Measurements from ENCODE around the gene RTN3. TPM values are rescaled to one million over a fixed set of nuclear protein-coding genes. Genes with fewer than 3 reads are reported as not detected.
"Not testable (repeated sequence)": the region's sequence is repeated elsewhere in the genome, so short reads cannot be mapped to it uniquely, and the experiment has no call there.

RTN3 gene, protein sequence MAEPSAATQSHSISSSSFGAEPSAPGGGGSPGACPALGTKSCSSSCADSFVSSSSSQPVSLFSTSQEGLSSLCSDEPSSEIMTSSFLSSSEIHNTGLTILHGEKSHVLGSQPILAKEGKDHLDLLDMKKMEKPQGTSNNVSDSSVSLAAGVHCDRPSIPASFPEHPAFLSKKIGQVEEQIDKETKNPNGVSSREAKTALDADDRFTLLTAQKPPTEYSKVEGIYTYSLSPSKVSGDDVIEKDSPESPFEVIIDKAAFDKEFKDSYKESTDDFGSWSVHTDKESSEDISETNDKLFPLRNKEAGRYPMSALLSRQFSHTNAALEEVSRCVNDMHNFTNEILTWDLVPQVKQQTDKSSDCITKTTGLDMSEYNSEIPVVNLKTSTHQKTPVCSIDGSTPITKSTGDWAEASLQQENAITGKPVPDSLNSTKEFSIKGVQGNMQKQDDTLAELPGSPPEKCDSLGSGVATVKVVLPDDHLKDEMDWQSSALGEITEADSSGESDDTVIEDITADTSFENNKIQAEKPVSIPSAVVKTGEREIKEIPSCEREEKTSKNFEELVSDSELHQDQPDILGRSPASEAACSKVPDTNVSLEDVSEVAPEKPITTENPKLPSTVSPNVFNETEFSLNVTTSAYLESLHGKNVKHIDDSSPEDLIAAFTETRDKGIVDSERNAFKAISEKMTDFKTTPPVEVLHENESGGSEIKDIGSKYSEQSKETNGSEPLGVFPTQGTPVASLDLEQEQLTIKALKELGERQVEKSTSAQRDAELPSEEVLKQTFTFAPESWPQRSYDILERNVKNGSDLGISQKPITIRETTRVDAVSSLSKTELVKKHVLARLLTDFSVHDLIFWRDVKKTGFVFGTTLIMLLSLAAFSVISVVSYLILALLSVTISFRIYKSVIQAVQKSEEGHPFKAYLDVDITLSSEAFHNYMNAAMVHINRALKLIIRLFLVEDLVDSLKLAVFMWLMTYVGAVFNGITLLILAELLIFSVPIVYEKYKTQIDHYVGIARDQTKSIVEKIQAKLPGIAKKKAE
- total RNA-seq, result 34.1 and 47.5 TPM in 2 replicates

DNA sequence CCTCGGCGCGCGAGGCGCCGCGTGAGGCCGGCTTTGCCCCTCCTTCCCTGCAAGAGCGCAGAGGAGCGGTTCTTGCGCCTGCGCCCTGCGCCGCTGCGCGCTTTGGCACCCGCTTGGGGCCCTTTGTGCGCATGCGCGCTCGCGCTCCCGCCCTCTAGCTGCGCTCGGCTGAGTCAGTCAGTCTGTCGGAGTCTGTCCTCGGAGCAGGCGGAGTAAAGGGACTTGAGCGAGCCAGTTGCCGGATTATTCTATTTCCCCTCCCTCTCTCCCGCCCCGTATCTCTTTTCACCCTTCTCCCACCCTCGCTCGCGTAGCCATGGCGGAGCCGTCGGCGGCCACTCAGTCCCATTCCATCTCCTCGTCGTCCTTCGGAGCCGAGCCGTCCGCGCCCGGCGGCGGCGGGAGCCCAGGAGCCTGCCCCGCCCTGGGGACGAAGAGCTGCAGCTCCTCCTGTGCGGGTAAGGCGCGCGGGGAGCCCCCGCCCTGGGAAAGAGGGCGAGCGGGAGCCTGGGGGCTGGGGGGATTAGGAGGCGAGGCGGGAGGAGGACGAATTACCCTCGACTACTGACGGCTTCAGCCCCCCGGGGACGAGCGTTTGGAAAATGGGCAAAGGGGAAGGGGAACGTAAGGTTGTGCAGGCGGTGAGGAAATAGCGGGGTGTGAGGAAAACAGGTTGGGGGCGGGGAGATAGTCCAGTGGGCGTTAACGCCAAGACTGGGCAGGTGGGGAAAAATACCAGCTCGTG, at the start of gene RTN3:
RTN3 (plus strand) TSS at position 180 of the 745 bp plus-strand sequence; CDS start at position 317, 137 bp downstream.
- DNase-seq (ENCODE audit: low read depth in 2 of 2), result peak; percentile 95 to 98

DNA sequence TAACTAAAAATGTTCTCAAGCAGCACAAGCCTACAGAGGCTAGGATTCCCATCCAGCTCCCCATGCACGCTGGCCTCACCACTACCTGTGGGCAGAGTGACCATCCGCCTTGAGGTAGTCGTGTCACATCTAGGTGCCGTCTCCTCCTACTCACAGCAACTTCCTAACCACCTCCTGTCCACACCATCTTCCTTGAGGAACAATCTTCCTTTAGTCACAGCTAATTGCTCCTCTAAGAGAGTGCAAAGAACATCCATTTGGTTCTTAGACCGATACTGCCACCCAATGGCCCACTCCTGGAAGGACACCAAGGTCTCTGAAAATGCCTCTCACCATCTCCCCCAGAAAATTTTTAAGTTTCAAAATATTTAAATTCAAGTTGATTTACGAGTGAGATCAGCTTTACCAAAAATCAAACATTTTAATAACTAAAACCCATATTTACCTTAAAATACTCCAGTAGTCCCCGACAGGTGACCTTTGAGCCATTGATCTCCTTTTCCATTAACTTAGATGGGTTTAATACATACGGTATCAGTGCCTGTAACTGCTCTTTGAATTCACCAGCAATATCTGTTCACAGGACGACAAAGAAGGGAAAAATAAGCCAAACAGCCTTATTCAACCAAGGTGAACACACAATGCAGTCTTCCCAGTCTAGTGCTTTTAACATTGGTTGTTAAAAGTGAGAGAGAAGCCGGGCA, 45.4 kb upstream of the RTN3 start:
- peak; percentile 23 to 64 for DNase-seq (ENCODE audit: low read depth in 2 of 2)

DNA sequence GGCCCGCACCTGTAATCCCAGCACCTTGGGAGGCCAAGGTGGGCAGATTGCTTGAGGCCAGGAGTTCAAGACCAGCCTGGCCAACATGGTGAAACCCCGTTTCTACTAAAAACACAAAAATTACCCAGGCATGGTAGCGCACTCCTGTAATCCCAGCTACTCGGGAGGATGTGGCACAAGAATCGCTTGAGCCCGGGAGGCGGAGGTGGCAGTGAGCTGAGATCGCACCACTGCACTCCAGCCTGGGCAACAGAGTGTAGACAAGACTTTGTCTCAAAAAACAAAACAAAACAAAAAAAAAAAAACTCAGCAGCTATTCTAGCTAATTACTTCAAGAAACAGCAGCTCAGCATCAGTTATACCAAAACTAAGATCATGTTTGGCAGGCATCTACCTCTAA, 42.9 kb upstream of the RTN3 start:
- not testable (repeated sequence) for DNase-seq (ENCODE audit: low read depth in 2 of 2)

DNA sequence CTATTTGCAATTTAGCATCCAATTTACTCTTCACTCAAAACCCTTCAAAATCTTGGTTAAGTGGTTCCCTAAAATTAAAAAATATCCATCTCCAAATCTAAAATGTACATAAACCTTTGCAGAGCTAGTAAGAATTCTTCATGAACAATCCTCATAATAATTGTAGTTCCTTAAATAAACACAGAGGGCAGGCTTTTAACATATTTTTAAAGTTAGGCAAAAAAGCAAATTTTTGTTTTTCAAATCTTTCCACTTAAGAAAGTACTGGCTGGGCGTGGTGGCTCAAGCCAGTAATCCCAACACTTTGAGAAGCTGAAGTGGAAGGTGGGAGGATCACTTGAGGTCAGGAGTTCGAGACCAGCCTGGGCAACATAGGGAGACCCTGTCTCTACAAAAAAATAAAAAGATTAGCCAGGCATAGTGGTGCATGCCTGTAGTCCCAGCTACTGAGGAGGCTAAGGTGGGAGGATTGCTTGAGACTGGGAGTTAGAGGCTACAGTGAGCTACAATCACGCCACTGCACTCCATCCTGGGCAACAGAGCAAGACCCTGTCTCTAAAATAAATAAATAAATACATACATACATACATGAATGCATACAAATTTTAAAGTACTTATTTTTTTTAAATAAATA, 42.0 kb upstream of the RTN3 start:
- DNase-seq (ENCODE audit: low read depth in 2 of 2), result peak in 1 of 2 donors; percentile 7

DNA sequence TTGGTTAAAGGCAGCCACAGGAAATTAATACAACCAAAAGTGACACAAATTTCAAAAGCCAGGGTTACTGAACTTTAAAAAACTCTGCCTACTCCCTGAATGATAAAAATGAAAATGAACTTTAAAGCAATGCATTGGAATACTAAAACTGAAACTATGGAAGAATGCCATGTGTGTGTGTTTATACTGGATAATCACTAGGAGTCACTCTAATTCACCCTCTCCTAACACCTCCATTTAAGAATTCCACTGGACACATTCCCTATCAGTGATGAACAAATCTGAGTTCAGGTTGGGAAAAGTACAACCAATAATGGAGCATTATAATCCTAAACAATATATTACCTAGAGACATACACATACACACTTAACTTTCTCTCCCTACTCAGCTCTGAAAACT, 39.6 kb upstream of the RTN3 start:
- DNase-seq (ENCODE audit: low read depth in 2 of 2), result peak; percentile 28

DNA sequence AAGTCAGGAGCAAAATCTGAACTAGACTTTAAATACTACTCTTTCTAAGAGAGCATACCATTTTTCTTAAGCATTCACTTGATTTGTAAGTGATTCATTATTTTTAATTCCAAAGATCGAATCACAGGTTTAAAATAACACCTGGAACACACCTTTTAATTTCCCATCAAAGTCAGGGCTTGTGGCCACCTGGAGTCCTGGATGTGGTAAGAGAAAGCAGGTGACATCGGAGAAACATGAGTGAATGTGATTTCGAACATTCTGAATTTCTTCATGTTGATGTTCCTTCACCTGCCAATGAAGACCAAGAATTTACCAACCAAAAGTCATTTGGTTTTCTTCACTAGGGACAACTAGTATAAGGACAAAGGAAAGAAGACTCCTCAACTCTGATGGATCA, 38.1 kb upstream of the RTN3 start:
- DNase-seq (ENCODE audit: low read depth in 2 of 2), result no peak

DNA sequence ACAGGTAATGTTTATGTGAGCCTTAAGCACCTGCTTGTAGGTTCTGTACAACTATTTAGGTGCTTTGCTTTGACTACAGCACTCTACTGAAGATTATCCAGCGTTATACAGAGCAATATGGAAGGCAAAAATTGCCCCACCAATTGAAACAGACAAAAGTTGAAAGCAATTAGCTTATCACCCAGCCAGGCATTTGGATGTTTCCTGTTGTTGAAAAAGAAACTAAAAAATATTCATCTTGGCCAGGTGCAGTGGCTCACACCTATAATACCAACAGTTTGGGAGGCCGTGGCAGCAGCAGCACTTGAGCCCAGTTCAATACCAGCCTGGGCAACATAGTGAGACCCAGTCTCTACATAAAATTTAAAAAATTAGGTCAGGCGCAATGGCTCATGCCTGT, 28.6 kb upstream of the RTN3 start:
- peak in 1 of 2 donors; percentile 16 for DNase-seq (ENCODE audit: low read depth in 2 of 2)

DNA sequence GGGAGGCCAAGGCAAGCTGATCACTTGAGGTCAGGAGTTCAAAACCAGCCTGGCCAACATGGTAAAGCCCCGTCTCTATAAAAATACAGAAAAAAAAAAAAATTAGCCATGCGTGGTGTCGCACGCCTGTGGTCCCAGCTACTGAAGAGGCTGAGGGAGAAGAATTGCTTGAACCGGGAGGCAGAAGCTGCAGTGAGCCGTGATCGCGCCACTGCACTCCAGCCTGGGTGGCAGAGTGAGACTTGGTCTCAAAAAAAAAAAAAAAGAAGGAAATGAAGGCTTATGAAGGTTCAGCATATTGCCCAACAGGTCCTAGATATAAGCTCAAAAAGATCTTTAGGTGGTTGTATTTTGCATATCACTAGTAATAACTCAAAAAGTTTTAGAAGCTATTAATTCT, 20.3 kb upstream of the RTN3 start:
- DNase-seq (ENCODE audit: low read depth in 2 of 2), result no peak

DNA sequence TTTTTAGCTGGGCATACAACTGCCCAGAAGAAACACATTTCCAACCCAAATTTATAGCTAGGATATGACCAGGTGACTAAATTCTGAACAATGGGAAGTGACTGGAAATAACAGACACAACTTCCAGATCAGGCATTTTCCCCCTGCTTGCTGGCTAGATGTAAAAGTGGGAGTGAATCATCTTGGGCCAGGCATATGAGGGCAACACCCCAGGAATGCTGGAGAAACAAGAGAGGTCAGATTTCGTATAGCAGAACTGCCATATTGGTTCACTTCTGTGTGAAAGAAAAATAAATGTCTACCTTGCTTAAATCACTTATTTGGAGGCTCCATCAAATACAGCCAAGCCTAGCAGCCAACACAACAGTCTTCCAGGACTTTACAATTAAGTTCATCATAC, 17.5 kb upstream of the RTN3 start:
- DNase-seq (ENCODE audit: low read depth in 2 of 2), result peak in 1 of 2 donors; percentile 73

DNA sequence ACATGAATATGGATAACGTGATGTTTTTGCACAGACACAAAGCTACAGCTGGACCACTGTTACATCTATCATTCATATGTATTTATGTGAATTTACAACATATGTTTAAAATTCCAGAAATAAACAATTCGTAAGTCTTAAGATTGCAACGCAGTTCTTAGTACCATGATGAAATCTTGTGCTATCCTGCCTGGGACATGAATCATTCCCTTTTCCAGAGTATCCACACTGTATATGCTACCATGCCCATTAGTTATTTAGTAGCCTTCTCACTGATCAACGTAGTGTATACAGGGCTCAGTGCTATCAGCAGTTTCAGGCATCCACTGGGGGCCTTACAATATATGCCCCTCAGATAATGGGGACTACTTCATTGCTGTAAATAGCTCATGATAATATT, 14.4 kb upstream of the RTN3 start:
- no peak for DNase-seq (ENCODE audit: low read depth in 2 of 2)

DNA sequence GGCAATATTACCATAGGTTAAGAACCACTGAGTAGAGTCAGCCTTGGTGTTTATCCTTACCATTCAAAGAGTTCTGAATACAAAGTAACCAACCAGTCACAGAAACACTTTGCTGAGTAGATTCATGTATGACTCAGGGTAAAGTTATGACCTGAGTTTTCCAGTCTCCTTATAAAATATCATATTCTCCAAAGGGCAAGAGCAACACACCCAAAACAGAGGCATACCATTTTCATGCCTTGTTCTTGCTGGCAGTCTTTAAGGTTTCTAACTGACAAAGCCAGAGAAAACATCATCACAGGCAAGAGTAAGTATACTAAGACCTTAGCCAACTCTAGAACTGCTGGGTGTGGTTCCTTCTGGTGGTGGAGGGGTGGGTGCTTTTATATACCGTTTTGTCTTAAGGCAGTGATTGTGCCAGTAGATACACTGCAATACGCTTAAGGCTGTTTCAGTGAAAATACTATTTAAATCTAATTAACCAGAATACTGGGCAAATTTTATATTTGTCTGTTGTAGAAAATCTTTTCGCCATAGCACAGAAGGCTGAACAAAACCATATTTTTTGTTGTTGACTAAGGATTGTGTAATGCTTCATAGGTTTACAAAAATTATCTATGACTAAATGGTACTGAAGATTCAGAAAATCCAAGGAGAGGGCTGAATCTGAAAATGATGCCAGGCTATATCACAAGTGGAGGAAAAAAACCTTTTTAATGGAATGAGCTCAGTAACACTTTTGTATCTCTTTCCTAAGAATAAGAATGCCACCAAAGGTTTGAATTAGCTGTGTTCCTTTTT, 13.1 kb upstream of the RTN3 start:
- DNase-seq (ENCODE audit: low read depth in 2 of 2), result peak in 1 of 2 donors; percentile 63

DNA sequence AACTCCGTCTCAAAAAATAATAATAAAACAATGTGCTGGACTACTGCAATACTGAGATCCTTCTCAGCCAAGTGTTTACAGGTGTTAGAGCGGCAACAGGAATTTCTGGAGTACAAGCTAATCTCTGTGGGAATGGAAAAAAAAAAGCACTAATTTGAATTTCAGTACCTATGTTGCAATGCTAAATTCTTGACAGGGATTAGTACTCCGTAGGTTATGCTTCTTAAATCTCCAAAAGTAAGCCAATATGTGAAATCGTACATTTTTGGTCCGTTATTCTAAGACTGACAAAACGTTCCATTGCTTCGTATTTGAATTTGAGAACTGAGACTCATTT, 11.2 kb upstream of the RTN3 start:
- no peak for DNase-seq (ENCODE audit: low read depth in 2 of 2)

DNA sequence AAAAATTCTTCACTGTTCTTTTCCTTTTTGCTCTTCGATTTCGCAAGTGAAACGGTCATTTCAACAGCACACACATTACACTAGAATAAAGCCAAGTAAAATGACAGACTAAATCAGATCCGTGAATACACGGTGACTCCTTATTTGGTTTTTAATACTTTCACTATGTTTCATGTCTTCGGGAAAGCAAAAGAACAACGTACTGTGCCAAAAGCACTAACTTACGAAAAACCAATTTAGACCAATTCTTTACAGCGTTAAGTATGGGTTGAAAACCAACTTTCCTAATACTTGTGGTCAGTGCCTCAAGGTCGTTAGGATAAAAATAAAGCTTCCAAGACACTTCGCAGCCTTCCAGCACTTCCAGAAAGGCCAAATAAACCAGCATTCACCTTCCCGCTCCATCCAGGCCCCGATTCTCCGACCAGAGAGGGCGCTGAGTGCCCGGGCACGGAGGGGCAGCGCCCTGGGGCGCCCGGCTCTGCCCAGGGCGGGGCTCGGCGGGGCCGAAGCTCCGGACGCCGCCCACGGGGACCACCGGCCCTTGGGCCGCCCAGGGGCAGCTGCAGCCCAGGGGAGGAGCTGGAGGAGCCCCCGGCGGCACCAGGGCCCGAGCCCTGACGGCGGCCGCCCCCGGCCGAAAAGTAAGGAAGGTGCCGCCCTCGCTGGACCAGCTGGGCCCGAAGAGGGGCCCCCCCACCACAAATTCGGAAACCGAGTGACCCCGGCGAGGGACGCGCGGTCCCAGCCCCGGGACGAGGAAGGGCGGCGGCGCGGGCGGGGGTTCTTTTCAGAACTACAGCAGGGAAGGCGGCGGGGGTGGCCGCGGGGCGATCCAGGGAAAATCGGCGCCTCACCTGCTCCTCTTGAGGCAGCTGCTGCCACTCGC, 10.6 kb upstream of the RTN3 start:
- peak in 1 of 2 donors; percentile 69 for DNase-seq (ENCODE audit: low read depth in 2 of 2)

DNA sequence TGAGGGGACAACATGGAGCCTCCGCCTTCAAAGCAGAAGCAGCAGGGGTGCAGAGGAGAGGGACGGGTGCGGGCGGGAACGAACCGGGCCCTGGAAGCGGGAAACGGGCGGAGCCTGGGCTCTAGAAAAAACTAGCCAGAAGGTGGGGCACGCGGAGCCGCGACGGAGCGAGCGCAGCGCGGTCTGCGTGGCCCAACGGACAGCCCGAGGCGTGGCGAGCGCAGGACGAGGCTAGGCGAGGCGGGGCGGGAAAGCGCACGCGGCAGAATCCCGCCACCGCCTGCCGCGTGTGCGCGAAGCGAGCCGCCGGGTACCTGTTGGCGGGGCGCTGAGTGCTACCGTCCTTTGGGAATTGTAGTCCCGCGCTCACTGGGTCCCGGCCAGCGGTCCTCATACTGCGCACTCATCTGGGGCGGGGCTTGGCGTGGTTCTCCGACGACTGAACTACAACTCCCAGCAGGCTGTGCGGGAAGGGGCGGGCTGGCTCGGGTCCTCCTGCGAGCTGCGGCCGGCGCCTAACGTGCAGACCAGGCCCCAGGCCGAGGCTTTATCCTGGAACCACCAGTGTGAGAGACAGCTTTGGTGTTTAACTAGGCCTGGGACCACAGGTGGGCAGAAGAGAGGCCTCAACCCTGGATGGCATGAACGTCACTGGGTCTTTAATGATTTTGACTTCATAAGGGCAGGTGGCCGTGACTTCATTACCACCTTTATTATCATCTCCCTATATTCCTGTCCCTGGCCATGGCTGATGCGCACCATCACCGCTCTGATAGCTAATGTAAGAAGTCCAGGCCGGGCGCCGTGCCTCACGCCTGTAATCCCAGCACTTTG, 9.8 kb upstream of the RTN3 start, which contains the start of gene ATL3:
ATL3 (minus strand) TSS at position 55 of the 834 bp plus-strand sequence; CDS start at position 14, 41 bp downstream.
- DNase-seq (ENCODE audit: low read depth in 2 of 2), result peak; percentile 93 to 97

DNA sequence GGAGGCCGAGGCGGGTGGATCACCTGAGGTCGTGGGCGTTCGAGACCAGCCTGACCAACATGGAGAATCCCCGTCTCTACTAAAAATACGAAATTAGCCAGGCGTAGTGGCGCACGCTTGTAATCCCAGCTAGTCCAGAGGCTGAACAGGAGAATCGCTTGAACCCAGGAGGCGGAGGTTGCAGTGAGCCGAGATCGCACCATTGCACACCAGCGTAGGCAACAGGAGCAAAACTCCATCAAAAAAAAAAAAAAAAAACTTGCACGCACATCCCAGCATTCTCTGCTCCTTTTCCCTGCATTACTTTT, 9.2 kb upstream of the RTN3 start:
- DNase-seq (ENCODE audit: low read depth in 2 of 2), result no peak

DNA sequence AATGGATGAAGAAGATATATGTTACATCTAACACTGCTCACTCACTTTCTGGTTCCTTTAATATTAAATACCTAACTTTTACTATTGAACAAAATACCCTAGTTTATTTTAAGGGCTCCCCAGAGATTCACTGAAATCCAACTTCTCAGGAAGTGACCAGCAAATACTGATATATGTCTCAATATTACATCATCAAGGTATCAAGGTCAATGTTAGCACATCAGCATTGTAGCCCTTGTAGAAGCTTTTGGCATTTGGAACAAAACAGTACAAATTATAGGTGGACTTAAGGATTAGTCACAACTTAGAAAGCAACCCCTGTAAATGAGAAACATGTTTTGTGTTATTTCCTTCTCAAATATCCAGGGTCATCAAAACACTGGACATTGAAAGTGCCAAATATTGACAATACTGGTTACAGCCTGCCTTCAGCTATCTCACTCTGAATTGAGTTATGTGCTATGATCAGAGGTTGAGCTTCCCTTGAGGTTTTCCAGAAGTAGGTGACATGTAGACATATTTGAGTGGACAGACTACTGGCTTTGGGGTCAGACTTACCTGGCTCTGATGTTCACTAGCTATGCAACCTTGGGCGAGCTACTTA, 8.3 kb upstream of the RTN3 start:
- no peak for DNase-seq (ENCODE audit: low read depth in 2 of 2)

DNA sequence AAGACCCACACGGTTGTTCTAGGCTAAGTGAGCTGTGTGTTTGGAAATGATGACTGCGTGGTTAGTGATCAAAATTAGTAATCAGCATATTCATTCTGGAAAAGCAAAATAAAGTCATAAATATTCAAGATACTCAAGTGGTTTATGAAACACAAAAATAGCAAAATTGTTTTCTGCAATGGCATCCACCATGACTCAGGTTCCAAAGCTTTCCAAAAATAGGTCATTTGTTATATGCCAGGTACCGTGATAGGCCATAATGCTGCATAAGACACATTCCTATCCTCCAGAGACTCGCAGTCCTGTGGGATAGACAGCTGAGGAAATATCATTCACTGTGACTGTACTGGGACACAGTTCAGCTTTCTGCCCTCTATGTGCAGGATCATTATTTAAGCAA, 7.7 kb upstream of the RTN3 start:
- no peak for DNase-seq (ENCODE audit: low read depth in 2 of 2)

All from dermis microvascular lymphatic vessel endothelial cell (primary cell).